Natural killer cell (primary cell): ENCODE results near the gene CTSF. TPM values are rescaled to one million over a fixed set of nuclear protein-coding genes. Genes with fewer than 3 reads are reported as not detected.

Experiments used
- ATAC-seq, 3 donors: fragments of 150-1000 bp in 2 of 3; fragments of 200-7000 bp in 1 of 3; cut with Tn5 transposase; 1 replicate in 1 of 3; 2 replicates in 2 of 3; pipeline ENCODE4 v1.10.0; 2021; ENCODE audit warnings: mild to moderate bottlenecking in 2 of 3, moderate library complexity in 2 of 3
- DNase-seq, 2 donors: peaks; one replicate each; pipeline versions ENCODE4 v3.0.0 to v3.0.0-alpha.2; 2013 to 2021; ENCODE audit warnings: mixed read lengths in 1 of 2
- H3K27ac ChIP-seq: one replicate; pipeline ENCODE4 v1.5.1; 2013; ENCODE audit warnings: mild to moderate bottlenecking, low read length
- H3K27me3 ChIP-seq: one replicate; pipeline ENCODE4 v1.6.1; 2013; ENCODE audit warnings: low read length; ENCODE audit not compliant: control insufficient read depth, insufficient read depth
- H3K36me3 ChIP-seq: one replicate; pipeline ENCODE4 v1.6.1; 2013; ENCODE audit warnings: low read length; ENCODE audit not compliant: control insufficient read depth, insufficient read depth
- H3K4me1 ChIP-seq: one replicate; pipeline ENCODE4 v1.6.1; 2013; ENCODE audit warnings: low read length; ENCODE audit not compliant: control insufficient read depth, insufficient read depth
- H3K4me3 ChIP-seq: one replicate; pipeline ENCODE4 v1.5.1; 2013; ENCODE audit warnings: low read length
- H3K9me3 ChIP-seq: one replicate; pipeline ENCODE4 v1.6.1; 2013; ENCODE audit warnings: low read length; ENCODE audit not compliant: control insufficient read depth, insufficient read depth
- H3K27ac Mint-ChIP-seq, 2 donors: one replicate each; pipeline ENCODE4 v1.8.0; 2022; ENCODE audit warnings: mild to moderate bottlenecking in 2 of 2, mixed read lengths in 2 of 2, moderate library complexity in 1 of 2
- H3K27me3 Mint-ChIP-seq, 2 donors: one replicate each; pipeline ENCODE4 v1.8.0; 2022; ENCODE audit warnings: low read depth in 2 of 2, mixed read lengths in 2 of 2
- H3K36me3 Mint-ChIP-seq: one replicate; pipeline ENCODE4 v1.8.0; 2022; ENCODE audit warnings: mixed read lengths
- H3K4me1 Mint-ChIP-seq, 2 donors: one replicate each; pipeline ENCODE4 v1.8.0; 2022; ENCODE audit warnings: mixed read lengths in 2 of 2
- H3K4me3 Mint-ChIP-seq: one replicate; pipeline ENCODE4 v1.8.0; 2022; ENCODE audit warnings: mild to moderate bottlenecking, moderate library complexity, mixed read lengths
- H3K9me3 Mint-ChIP-seq, 2 donors: one replicate each; pipeline ENCODE4 v1.8.0; 2022; ENCODE audit warnings: mixed read lengths in 2 of 2
- WGBS: methylation state at CpG from one replicate; pipeline ENCODE4 v1.1.7; 2013; ENCODE audit warnings: missing lambda C conversion rate; ENCODE audit not compliant: insufficient coverage; 5-methylcytosine and 5-hydroxymethylcytosine counted together
- intact Hi-C: fragments of 100-400 bp; cut with micrococcal nuclease; formaldehyde crosslinking; loops from one replicate; pipeline ENCODE4 v1.14.2; 2022
- total RNA-seq, 4 donors: library from RNA; stranded (reverse); fragments of 120-200 nt in 1 of 4; gene quantifications; one replicate each; pipeline versions ENCODE4 v1.2.3 to v1.2.4, GENCODE V29; 2013 to 2022
- TF ChIP-seq, protein P1 (sequence below): fragments of 200-600 bp; IDR thresholded peaks from one replicate; pipeline ENCODE4 v1.8.0; 2022; ENCODE audit warnings: antibody characterized with exemption

CTSF gene
- total RNA-seq, 3 donors from 2014 or later (not counting 1 experiment from before 2014, with no cell fraction given): 17.1 to 27.0 (median 24.8) TPM

DNA sequence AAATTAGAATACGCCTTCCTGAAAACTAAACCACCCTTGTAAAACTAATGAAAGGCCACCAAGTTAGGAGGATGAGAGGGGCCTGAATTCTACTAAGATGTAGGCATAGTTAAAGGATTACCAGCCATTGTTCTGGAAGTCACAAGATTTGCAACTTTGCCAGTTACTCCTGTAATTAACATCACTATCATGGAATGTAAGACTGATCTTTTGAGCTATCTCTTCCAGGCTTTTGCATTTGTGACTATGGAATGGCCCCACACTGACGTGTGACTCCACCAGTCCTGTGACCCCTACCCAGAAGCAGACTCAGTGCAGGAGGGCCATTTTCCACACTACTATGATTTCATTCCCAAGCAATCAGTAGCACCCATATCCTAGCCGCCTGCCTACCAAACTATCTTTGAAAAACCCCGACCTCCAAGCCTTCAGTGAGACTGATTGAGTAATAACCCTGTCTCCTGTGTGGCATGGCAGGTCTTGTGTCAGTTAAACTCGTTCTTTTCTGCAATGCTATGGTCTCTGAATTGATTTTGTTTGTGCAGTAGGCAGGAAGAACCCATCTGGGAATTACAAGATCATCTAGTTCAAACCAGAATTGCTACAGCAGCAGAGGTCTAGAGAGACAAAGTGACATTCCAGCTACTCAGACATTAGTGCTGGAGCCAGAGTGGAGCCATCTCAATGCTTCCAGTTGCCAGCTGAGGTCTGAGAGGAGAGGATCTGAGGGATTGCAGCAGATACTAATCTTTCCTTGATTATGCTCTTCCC is 1.9 kb upstream of the CTSF start:
- DNase-seq: no peak
- no peaks in the 10 kb centered on the region for H3K27me3 ChIP-seq
- ATAC-seq: no peak

DNA sequence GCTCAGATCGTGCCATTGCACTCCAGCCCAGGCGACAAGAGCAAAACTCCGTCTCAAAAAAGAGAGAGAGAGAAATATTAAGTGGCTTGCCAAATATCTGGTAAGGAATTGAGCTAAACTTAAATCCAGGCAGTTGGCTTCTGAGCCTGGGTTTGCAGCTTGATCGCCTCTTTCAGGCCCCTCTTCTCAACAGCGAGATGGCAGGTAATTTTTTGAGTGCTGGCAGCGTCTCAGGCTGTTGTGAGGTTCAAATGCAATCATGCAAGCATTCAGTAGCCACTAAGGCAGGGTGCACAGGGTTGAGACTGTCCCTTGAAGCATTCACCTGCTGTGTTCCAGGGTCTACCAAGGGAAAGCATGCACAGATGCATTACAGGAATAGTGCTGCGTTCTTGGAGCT is 670 bp upstream of the CTSF start:
- ATAC-seq (no peak), DNase-seq (no peak)
- peaks cover 3 to 6% of the 10 kb centered on the region in 2 donors for H3K27me3 Mint-ChIP-seq
- peak overlapping the region in 1 of 2 donors; percentile 71 for H3K27ac Mint-ChIP-seq
- H3K9me3 Mint-ChIP-seq: no peaks in the 10 kb centered on the region
- peaks cover 13% of the 10 kb centered on the region for H3K4me1 ChIP-seq
- intact Hi-C loops: no loop called here
- TF ChIP-seq, protein P1, sequence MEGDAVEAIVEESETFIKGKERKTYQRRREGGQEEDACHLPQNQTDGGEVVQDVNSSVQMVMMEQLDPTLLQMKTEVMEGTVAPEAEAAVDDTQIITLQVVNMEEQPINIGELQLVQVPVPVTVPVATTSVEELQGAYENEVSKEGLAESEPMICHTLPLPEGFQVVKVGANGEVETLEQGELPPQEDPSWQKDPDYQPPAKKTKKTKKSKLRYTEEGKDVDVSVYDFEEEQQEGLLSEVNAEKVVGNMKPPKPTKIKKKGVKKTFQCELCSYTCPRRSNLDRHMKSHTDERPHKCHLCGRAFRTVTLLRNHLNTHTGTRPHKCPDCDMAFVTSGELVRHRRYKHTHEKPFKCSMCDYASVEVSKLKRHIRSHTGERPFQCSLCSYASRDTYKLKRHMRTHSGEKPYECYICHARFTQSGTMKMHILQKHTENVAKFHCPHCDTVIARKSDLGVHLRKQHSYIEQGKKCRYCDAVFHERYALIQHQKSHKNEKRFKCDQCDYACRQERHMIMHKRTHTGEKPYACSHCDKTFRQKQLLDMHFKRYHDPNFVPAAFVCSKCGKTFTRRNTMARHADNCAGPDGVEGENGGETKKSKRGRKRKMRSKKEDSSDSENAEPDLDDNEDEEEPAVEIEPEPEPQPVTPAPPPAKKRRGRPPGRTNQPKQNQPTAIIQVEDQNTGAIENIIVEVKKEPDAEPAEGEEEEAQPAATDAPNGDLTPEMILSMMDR: no peak
- no peaks in the 10 kb centered on the region for H3K36me3 Mint-ChIP-seq
- H3K36me3 ChIP-seq: no peaks in the 10 kb centered on the region
- no peak overlapping the region for H3K4me3 ChIP-seq
- WGBS: 86% methylated on average over 7 of the region's 7 CpGs
- no peak overlapping the region for H3K4me3 Mint-ChIP-seq
- H3K27me3 ChIP-seq: no peaks in the 10 kb centered on the region
- no peak overlapping the region for H3K27ac ChIP-seq
- no peaks in the 10 kb centered on the region for H3K9me3 ChIP-seq
- H3K4me1 Mint-ChIP-seq: peaks cover 4 to 9% of the 10 kb centered on the region in 2 donors

More for the DNA sequence above, 1.9 kb upstream of the CTSF start:
- TF ChIP-seq, protein P1: no peak
- peaks cover 4 to 9% of the 10 kb centered on the region in 2 donors for H3K4me1 Mint-ChIP-seq
- Histone ChIP-seq H3K27ac (no peak overlapping the region), H3K4me1 (peaks cover 13% of the 10 kb centered on the region), H3K9me3 (no peaks in the 10 kb centered on the region), H3K36me3 (no peaks in the 10 kb centered on the region), H3K4me3 (no peak overlapping the region)
- H3K27ac Mint-ChIP-seq: no peak overlapping the region
- intact Hi-C loops: no loop called here
- H3K9me3 Mint-ChIP-seq: no peaks in the 10 kb centered on the region
- H3K36me3 Mint-ChIP-seq: no peaks in the 10 kb centered on the region
- no peak overlapping the region for H3K4me3 Mint-ChIP-seq
- peaks cover 14 to 18% of the 10 kb centered on the region in 2 donors for H3K27me3 Mint-ChIP-seq
- 70% methylated on average over 4 of the region's 5 CpGs for WGBS

DNA sequence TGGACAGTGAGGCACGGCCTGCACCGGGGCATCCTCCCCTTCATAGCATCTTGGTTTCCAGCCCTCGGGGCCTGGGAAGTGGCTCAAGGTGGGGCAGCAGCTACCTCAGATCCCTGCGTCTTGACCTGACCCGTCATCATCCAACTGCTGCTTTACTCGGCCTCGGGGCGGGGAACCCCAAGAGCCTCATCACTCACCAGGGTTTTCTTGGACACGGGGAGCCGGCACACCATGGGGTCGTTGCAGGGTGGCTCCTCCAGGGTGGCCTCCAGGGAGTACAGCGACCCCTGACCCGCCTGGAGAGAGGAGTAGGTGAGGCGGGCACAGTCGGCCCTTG is 651 bp downstream of the CTSF start:
- Histone ChIP-seq H3K9me3 (no peaks in the 10 kb centered on the region), H3K4me3 (no peak overlapping the region), H3K27me3 (no peaks in the 10 kb centered on the region), H3K4me1 (peaks cover 13% of the 10 kb centered on the region), H3K36me3 (no peaks in the 10 kb centered on the region), H3K27ac (no peak overlapping the region)
- Mint-ChIP-seq H3K27ac (peak overlapping the region in 1 of 2 donors; percentile 71), H3K4me1 (peaks cover 4 to 9% of the 10 kb centered on the region in 2 donors), H3K27me3 (no peaks in the 10 kb centered on the region), H3K36me3 (no peaks in the 10 kb centered on the region), H3K9me3 (no peaks in the 10 kb centered on the region), H3K4me3 (peak overlapping the region; percentile 82)
- 72% methylated on average over 15 of the region's 15 CpGs for WGBS
- TF ChIP-seq, protein P1: no peak
- ATAC-seq (no peak), DNase-seq (no peak)
- intact Hi-C loops: no loop called here

DNA sequence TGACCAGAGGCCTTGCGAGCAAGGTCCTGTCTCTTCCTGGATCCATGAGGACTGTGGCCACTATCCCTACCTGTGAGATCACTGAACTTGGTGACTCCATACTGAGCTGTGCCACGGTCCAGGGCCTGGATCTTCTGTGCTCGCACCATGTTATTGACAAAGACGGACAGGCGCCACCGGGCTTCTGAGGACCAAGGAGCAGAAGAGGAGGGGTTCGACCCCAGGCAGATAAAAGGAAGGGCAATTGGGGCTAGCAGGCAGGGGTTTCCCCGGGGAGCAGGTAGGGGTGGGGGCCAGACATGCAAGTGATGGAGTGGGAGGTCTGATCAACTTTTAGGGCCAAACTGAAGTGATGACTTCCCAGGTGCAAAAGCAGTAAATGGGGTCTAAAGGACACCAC is 2.2 kb downstream of the CTSF start:
- Mint-ChIP-seq H3K9me3 (no peaks in the 10 kb centered on the region), H3K27me3 (no peaks in the 10 kb centered on the region), H3K4me1 (peaks cover 4 to 9% of the 10 kb centered on the region in 2 donors), H3K36me3 (no peaks in the 10 kb centered on the region), H3K4me3 (peak overlapping the region; percentile 22), H3K27ac (no peak overlapping the region)
- Histone ChIP-seq H3K9me3 (no peaks in the 10 kb centered on the region), H3K27me3 (no peaks in the 10 kb centered on the region), H3K4me1 (peaks cover 13% of the 10 kb centered on the region), H3K36me3 (no peaks in the 10 kb centered on the region), H3K27ac (no peak overlapping the region), H3K4me3 (no peak overlapping the region)
- 89% methylated on average over 8 of the region's 8 CpGs for WGBS
- DNase-seq (no peak), ATAC-seq (no peak)
- TF ChIP-seq, protein P1: no peak
- intact Hi-C loops: no loop called here
